ENCODE data around the gene HAGH.
"Not testable (repeated sequence)": the region's sequence is repeated elsewhere in the genome, so short reads cannot be mapped to it uniquely, and the experiment has no call there.

Gene HAGH

GRCh38 chr16:1826691-1827573 lies at the start of gene HAGH, which contains the start of gene FAHD1:
HAGH (minus strand) TSS chr16:1826825; CDS start chr16:1826787, 38 bp downstream.
FAHD1 (plus strand) TSS chr16:1827206; CDS start chr16:1827239, 33 bp downstream.
- H3K4me3 ChIP-seq (ENCODE audit: low read length) = peak within 1 kb of the TSS; percentile 93
- DNase-seq (ENCODE audit: low read depth) = peak; percentile 86
- TF ChIP-seq CTCF (conservative IDR thresholded peaks at IDR 0.05; ENCODE audit: low read depth, low read length) = no peak

GRCh38 chr16:1876066-1876465 lies 49.4 kb upstream of the HAGH start:
- not testable (repeated sequence) for DNase-seq (ENCODE audit: low read depth)

GRCh38 chr16:1874854-1875253 lies 48.2 kb upstream of the HAGH start:
- TF ChIP-seq CTCF (conservative IDR thresholded peaks at IDR 0.05; ENCODE audit: low read depth, low read length) = no peak
- H3K4me3 ChIP-seq (ENCODE audit: low read length) = no peak overlapping the region
- no peak for DNase-seq (ENCODE audit: low read depth)

More at GRCh38 chr16:1876066-1876465, 49.4 kb upstream of the HAGH start:
- H3K4me3 ChIP-seq (ENCODE audit: low read length) = not testable (repeated sequence)

- no peak for DNase-seq (ENCODE audit: low read depth)
- peak within 1 kb of the TSS; percentile 8 for H3K4me3 ChIP-seq (ENCODE audit: low read length)
- no peak for TF ChIP-seq CTCF (conservative IDR thresholded peaks at IDR 0.05; ENCODE audit: low read depth, low read length)
Observed at GRCh38 chr16:1871974-1872635, 45.5 kb upstream of the HAGH start, which contains the start of gene MEIOB. MEIOB (minus strand) TSS chr16:1872164; CDS start chr16:1868175, 3,989 bp downstream.

GRCh38 chr16:1870365-1871082 lies 43.9 kb upstream of the HAGH start:
- DNase-seq (ENCODE audit: low read depth) = no peak
- H3K4me3 ChIP-seq (ENCODE audit: low read length) = no peak overlapping the region
- no peak for TF ChIP-seq CTCF (conservative IDR thresholded peaks at IDR 0.05; ENCODE audit: low read depth, low read length)

GRCh38 chr16:1865902-1866690 lies 39.5 kb upstream of the HAGH start:
- no peak for DNase-seq (ENCODE audit: low read depth)
- no peak overlapping the region for H3K4me3 ChIP-seq (ENCODE audit: low read length)
- TF ChIP-seq CTCF (conservative IDR thresholded peaks at IDR 0.05; ENCODE audit: low read depth, low read length) = no peak

All from retinal pigment epithelial cell (primary cell).